ENCODE measurements around the gene SLC2A6. TPM values are rescaled to one million over a fixed set of nuclear protein-coding genes. Genes with fewer than 3 reads are reported as not detected.

Gene SLC2A6, protein sequence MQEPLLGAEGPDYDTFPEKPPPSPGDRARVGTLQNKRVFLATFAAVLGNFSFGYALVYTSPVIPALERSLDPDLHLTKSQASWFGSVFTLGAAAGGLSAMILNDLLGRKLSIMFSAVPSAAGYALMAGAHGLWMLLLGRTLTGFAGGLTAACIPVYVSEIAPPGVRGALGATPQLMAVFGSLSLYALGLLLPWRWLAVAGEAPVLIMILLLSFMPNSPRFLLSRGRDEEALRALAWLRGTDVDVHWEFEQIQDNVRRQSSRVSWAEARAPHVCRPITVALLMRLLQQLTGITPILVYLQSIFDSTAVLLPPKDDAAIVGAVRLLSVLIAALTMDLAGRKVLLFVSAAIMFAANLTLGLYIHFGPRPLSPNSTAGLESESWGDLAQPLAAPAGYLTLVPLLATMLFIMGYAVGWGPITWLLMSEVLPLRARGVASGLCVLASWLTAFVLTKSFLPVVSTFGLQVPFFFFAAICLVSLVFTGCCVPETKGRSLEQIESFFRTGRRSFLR
- total RNA-seq (5.7 and 7.3 TPM in 2 replicates), polyA plus RNA-seq (10.6 and 14.8 TPM in 2 replicates)

DNA sequence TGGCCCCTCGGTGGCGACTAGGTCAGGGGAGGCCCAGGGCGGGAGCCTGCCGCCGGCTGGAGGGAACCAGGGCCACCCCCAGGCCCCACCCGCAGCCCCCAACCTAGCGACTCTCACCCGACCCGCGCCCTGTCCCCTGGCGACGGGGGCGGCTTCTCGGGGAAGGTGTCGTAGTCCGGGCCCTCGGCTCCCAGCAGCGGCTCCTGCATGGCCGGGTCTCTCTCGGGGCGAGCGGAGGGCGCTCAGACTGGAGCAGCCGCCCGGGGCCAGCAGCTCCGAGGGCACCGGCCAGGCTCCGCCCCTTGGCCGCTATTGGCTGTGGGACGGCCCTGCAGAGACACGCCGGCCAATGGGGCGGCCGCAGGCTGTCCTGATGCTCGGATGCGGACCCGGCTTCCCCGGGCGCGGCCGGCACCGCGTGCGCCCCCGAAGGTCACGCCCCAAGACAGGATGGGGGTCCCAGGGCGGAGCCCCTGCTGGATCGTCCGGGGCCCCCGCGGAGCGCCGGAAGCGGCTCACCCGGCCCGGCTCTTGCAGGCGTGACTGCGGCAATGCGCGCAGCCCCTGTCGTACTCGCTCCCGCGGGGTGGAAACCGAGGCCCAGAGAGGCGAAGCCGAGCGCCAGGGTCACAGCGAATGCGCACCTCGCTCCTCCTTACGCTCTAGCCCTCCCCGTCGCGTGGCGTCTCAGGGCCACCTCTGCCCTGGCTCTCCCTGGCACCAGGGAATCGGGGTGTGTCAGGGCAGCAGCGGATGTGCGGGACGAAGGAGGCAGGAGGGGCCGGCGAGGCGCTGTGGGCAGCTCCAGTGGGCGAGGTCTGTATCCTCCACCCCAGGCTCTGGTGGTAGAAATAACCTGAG lies at the start of gene SLC2A6:
Gene SLC2A6 (minus strand): TSS at position 249 of the 861 bp plus-strand sequence. CDS start 40 bp downstream, at position 209.
- Histone ChIP-seq H3K9me3 (ENCODE audit: low read depth) (no peaks in the 10 kb centered on the region), H4K20me1 (ENCODE audit: insufficient read depth, poor library complexity, severe bottlenecking) (no peaks in the 10 kb centered on the region), H3K79me2 (no peaks in the 10 kb centered on the region), H3K4me3 (peak within 1 kb of the TSS; percentile 64), H3K27me3 (peaks cover 4% of the 10 kb centered on the region), H3K4me1 (ENCODE audit: insufficient read depth) (peaks cover 7% of the 10 kb centered on the region), H3K27ac (no peak within 1 kb of the TSS), H3K4me2 (peak within 1 kb of the TSS; percentile 98), H3K9me2 (replicated peaks; ENCODE audit: insufficient read depth) (no peaks in the 10 kb centered on the region), H3K36me3 (replicated peaks; ENCODE audit: insufficient read depth, low read depth) (no peaks in the 10 kb centered on the region), H2AFZ (peak within 1 kb of the TSS; percentile 93)
- 2% methylated on average over 81 of the region's 84 CpGs for WGBS (ENCODE audit: low lambda C conversion rate, missing lambda C conversion rate)
- no peak for TF ChIP-seq EZH2 (IDR thresholded peaks at IDR 0.05; ENCODE audit: borderline replicate concordance)
- DNase-seq (ENCODE audit: low spot score) = peak; percentile 92

DNA sequence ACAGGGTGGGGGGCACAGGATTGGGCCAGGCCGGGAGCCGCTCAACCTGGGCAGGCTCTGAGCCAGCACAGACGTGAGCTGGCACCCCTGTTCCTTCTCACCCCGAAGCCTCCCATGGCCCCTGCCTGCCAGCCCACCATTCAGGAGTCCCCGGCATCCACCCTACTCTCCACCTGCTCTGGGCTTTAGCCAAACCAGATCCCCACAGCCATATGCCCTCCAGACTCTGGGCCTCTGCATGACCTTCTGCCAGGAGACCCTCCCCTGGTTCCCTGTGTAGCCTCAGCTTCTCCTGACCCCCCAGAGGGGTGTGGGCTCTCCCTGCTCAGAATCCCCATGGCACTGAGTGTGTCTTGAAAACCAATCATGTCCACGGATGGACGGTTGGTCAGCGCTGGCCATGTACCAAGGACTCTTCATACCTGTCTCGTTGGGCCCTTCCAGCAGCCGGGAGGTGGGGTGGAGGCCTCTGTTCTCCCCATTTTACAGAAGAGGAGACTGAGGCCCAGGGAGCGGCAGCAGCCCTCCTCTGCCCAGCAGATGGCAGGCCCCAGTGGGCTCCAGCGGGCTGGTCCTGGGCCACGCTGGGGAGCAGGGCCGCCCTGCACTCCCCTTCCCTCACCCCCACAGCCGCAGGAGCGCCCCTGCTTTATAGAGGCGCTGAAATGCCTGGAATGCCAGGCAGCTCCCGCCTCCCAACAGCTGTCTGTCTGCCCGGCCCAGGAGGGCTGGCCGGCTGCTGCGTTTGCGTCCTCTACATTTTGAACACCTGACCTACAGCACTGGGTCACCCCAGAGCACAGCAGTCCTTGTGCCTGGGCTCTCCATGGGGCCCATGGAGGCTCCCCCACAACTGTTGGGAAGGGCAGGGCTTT lies 49.3 kb upstream of the SLC2A6 start:
- H3K27ac ChIP-seq = no peak overlapping the region
- peak overlapping the region; percentile 64 for H3K4me2 ChIP-seq
- no peaks in the 10 kb centered on the region for H3K36me3 ChIP-seq (replicated peaks; ENCODE audit: insufficient read depth, low read depth)
- no peak for DNase-seq (ENCODE audit: low spot score)
- no peaks in the 10 kb centered on the region for H3K9me2 ChIP-seq (replicated peaks; ENCODE audit: insufficient read depth)
- no peak for TF ChIP-seq EZH2 (IDR thresholded peaks at IDR 0.05; ENCODE audit: borderline replicate concordance)
- TF ChIP-seq, protein P1, sequence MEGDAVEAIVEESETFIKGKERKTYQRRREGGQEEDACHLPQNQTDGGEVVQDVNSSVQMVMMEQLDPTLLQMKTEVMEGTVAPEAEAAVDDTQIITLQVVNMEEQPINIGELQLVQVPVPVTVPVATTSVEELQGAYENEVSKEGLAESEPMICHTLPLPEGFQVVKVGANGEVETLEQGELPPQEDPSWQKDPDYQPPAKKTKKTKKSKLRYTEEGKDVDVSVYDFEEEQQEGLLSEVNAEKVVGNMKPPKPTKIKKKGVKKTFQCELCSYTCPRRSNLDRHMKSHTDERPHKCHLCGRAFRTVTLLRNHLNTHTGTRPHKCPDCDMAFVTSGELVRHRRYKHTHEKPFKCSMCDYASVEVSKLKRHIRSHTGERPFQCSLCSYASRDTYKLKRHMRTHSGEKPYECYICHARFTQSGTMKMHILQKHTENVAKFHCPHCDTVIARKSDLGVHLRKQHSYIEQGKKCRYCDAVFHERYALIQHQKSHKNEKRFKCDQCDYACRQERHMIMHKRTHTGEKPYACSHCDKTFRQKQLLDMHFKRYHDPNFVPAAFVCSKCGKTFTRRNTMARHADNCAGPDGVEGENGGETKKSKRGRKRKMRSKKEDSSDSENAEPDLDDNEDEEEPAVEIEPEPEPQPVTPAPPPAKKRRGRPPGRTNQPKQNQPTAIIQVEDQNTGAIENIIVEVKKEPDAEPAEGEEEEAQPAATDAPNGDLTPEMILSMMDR (IDR thresholded peaks at IDR 0.05; ENCODE audit: poor library complexity) = no peak
- no peak for TF ChIP-seq EZH2phosphoT487 (IDR thresholded peaks at IDR 0.05; ENCODE audit: low read depth, severe bottlenecking, unreplicated experiment)
- no peaks in the 10 kb centered on the region for H3K27me3 ChIP-seq
- WGBS (ENCODE audit: low lambda C conversion rate, missing lambda C conversion rate) = 58% methylated on average over 22 of the region's 22 CpGs
- H2AFZ ChIP-seq = no peak overlapping the region
- H3K9me3 ChIP-seq (ENCODE audit: low read depth) = no peaks in the 10 kb centered on the region
- H3K79me2 ChIP-seq = no peaks in the 10 kb centered on the region
- no peak overlapping the region for H3K4me3 ChIP-seq
- H4K20me1 ChIP-seq (ENCODE audit: insufficient read depth, poor library complexity, severe bottlenecking) = no peaks in the 10 kb centered on the region
- H3K4me1 ChIP-seq (ENCODE audit: insufficient read depth) = peaks cover 34% of the 10 kb centered on the region

DNA sequence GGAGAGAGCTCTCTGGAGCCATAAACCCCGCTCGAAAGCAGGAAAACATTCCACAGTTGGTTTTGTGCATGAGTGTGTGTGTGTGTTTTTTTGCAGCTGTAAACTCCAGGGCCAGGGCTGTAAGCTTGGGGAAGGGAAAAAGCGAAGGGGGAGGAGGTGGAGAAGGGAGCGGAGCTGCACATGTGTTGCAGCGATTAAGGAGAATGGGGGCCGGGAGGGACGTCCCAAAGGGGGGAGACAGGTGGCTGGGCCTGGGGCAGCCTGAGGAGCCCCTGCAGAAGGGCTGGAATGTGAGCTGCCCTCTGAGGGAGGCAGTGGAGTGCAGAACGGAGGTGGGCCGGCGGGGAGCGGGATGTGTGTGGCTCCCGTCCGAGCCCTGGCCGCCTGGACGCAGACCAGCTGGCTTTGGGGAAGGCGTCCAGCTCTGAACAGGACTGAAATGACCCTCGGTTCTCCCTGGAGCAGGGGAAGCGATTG lies 48.6 kb upstream of the SLC2A6 start:
- H3K79me2 ChIP-seq = no peaks in the 10 kb centered on the region
- no peaks in the 10 kb centered on the region for H3K9me2 ChIP-seq (replicated peaks; ENCODE audit: insufficient read depth)
- H3K27me3 ChIP-seq = no peaks in the 10 kb centered on the region
- H3K4me1 ChIP-seq (ENCODE audit: insufficient read depth) = peaks cover 34% of the 10 kb centered on the region
- peak; percentile 54 for DNase-seq (ENCODE audit: low spot score)
- H3K4me3 ChIP-seq = no peak overlapping the region
- peak overlapping the region; percentile 72 for H3K27ac ChIP-seq
- H4K20me1 ChIP-seq (ENCODE audit: insufficient read depth, poor library complexity, severe bottlenecking) = no peaks in the 10 kb centered on the region
- no peak for TF ChIP-seq EZH2phosphoT487 (IDR thresholded peaks at IDR 0.05; ENCODE audit: low read depth, severe bottlenecking, unreplicated experiment)
- TF ChIP-seq, protein P1 (IDR thresholded peaks at IDR 0.05; ENCODE audit: poor library complexity) = no peak
- 41% methylated on average over 12 of the region's 18 CpGs for WGBS (ENCODE audit: low lambda C conversion rate, missing lambda C conversion rate)
- peak overlapping the region; percentile 64 for H3K4me2 ChIP-seq
- no peaks in the 10 kb centered on the region for H3K36me3 ChIP-seq (replicated peaks; ENCODE audit: insufficient read depth, low read depth)
- H3K9me3 ChIP-seq (ENCODE audit: low read depth) = no peaks in the 10 kb centered on the region
- H2AFZ ChIP-seq = no peak overlapping the region
